ENCODE measurements around the gene KCNAB1.

Gene KCNAB1

DNA sequence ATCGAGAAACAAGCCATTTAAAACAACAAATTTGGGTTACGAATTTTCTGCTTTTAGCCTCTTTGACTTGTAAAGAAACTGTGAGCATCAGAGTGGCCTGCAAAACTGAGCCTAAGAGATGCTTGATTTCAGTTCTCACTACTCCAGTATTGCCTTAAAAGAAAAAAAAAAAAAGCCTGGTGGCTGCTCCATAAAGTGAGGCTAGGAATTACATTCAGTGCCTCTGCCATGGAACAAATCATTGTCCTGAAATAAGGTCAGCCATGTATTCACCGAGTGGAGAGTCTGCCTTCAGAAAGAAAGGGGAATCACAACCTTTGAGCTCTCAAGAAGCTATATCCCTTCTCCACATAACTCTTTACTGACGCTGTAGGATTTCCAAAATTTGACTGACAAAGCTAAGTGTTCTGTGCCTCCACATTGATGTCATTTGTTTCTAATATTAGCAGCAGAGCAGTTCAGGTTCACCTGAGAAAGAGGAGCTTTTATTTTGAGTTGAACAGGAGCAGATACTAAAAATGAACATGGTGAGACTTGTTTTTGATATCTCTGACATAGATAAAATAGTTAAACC lies 297.3 kb downstream of the KCNAB1 start:
- DNase-seq: no peak

- DNase-seq: no peak
These were observed 298.1 kb downstream of the KCNAB1 start for GRCh38 chr3:156418428-156418827.

DNA sequence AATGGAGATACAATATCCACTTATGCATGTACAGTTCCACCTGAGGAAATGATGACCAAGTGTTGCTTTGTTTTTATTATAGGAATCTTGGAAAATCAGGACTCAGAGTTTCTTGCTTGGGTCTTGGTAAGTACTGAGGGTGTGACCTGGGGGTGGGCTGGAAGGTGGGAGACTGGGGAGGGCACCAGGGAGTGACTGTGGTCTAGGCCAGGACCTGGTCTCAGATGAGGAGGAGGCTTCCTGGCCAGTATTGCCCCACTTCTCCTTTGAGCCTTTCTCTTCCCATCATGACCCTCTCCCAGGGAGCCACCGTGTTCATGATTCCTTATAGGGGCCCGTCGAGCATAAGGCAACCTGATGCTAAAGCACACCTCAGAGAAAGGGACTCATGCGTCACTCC lies 301.2 kb downstream of the KCNAB1 start:
- no peak for DNase-seq

DNA sequence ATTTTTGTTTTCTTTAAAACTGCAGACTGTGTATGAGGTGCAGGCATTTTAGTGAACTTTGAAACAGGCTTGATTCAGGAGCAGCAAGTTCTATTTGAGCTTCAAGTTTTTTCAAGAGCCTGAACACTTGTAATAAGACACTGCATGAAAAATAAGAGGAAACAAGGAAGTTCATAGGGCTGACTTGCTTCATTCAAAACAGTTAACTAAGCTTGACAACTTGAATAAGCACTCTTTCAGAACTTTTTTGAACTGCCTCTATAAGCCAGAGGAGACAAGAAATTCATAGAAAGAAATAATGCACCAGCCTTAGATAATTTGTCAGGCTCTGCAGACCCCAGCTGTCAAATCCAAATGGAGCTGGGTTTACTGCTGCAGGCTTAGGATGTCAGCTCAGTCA lies 304.4 kb downstream of the KCNAB1 start:
- DNase-seq: no peak

GRCh38 chr3:156425651-156426050 lies 305.3 kb downstream of the KCNAB1 start:
- DNase-seq: no peak

DNA sequence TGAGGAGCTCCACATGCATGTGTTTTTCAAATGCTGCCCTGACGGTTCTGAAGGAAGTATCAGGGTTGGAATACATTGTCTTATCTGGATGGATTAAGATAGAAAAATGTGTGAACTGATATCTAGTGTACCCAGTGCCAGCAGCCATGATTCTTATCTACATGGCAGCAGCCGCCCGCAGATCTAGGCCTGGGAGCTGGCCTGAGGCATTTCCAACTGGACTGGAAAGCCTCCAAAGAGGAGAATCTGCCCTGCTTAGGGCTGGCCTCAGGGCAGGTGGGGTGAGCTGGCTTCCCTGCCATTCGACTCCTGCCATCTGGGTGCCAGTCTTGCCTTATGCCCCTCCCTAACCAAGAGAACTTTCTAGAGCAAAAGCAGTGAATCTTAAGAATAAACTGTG lies 308.7 kb downstream of the KCNAB1 start:
- no peak for DNase-seq

DNA sequence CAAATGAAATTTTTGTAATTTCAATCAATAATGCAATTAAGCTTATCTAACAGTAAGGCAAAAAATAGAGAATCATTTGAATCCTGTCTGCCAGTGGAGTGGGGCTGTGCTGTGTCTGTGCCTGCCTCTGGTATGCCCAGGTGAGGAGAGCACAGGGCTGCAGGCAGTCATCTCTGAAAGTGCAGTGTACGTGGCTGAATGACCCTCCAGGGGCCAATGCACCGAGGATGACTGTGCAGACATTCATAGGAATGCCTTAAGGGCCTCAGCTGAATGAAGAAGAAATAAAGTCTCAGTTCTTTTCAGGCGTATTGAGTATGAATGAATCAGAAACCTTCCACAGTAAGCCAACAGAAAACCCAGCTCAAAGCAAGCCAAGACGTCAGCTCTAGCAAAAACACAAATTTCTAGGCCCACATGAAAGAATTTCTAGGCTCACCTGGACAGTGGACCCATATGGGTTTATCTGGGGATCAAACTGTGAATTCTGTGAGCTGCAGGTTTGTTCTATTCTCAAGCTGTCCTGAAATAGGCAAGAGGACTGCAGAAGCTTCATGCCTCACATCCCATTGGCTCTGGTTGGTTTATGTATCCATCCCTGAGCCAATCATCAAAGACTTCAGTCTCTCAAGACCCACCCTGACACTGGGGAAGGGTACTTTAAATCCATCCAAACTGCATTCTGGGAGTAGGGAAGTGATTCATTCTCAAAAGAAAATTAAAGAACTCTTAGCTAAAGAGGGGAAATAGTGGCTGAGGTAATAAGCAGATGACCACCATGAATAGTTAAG lies 311.2 kb downstream of the KCNAB1 start:
- no peak for DNase-seq

- no peak for DNase-seq
These were observed 312.2 kb downstream of the KCNAB1 start for GRCh38 chr3:156432563-156432962.

GRCh38 chr3:156433138-156433537 lies 312.8 kb downstream of the KCNAB1 start:
- DNase-seq: no peak

- DNase-seq: no peak
These were observed 313.5 kb downstream of the KCNAB1 start for GRCh38 chr3:156433910-156434309.

GRCh38 chr3:156434921-156435320 lies 314.5 kb downstream of the KCNAB1 start:
- no peak for DNase-seq

- no peak for DNase-seq
These were observed 322.7 kb downstream of the KCNAB1 start for GRCh38 chr3:156443079-156443478.

GRCh38 chr3:156445117-156446090 lies 325.0 kb downstream of the KCNAB1 start:
- DNase-seq: no peak

DNA sequence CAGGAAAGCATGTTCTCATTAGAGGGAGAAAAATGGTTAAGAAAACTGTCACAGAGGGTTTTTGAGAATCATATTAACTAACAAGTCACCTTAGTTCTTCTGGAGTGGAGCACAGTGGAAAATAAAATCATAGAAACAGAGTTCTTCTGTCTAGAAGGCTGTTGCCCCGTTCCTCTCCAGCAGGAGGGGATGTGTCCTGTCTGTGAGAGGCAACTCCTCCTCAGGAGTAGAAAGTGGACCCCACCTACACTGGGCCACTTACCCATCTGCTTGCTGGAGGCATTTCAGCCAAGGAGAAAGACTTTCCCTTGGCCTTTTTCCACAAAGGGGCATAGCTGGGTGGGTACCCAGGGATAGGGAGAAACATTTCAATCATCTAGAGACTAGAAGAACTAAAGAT lies 327.9 kb downstream of the KCNAB1 start:
- DNase-seq: no peak

DNA sequence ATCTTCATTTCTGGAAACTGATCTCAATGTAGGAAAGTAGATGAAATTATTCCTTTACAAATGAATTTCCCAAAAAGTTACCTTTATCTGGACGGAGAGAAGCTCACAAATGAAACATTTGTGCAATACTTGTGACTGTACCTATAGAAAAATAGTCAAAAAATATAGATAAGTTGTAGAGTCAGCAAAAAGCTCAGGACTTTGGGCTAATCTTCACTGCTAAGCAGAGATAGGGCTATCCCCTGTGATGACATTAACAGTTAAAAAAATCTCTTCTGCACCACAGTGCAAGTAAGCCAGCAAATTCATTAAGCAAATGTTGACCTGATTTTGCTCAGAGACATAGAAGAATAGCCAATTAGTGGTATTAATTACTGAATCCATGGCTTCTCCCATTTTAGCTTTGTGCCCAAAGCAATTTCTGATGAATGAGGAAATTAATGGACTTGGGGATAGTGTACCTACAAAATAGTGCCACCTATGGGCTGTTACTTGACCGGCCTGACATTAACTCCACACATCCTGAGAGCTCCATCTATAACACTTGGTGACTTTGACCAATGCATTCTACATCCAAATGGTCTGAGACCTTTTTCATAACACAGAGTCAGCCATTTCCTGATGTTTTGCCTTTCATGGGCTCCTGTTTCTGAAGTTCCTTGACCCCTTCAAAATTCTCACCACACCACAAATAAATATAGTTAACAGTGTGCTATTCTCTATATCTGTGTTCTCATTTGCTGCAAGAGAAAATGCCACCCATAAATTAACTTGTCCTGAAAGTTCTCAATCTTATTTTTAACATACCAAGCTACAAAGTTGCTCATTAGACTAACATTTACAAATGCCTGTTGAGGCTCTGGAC lies 329.6 kb downstream of the KCNAB1 start:
- DNase-seq: peak in 1 of 2 experiments; percentile 7

GRCh38 chr3:156455839-156456238 lies 335.5 kb downstream of the KCNAB1 start:
- DNase-seq: no peak

- no peak for DNase-seq
These were observed 336.4 kb downstream of the KCNAB1 start for GRCh38 chr3:156456771-156457224.

- no peak for DNase-seq
These were observed 339.1 kb downstream of the KCNAB1 start for GRCh38 chr3:156459434-156459833.

GRCh38 chr3:156460206-156460611 lies 339.8 kb downstream of the KCNAB1 start:
- no peak for DNase-seq

DNA sequence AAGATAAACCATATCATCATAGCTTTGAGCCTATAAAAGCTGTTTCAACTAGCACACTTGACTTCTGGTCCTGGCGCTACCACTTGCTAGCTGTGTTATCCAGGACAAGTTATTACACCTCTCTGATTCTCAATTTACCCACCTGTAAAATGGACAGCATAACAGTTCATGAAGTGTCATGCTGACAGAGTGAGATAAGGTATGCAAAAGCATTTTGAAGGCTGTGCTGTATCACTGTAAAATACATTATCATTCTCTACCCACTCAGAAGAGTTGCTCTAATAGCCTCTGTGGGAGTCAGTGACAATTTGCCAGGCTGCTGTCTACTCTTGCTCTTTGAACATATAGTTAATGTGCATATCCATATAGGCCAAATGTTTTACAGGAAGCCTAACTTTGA lies 341.5 kb downstream of the KCNAB1 start:
- no peak for DNase-seq

GRCh38 chr3:156463123-156463522 lies 342.7 kb downstream of the KCNAB1 start:
- no peak for DNase-seq

GRCh38 chr3:156465194-156465593 lies 344.8 kb downstream of the KCNAB1 start:
- no peak for DNase-seq
